ENCODE data around the gene SLC17A2.

The SLC17A2 gene

DNA sequence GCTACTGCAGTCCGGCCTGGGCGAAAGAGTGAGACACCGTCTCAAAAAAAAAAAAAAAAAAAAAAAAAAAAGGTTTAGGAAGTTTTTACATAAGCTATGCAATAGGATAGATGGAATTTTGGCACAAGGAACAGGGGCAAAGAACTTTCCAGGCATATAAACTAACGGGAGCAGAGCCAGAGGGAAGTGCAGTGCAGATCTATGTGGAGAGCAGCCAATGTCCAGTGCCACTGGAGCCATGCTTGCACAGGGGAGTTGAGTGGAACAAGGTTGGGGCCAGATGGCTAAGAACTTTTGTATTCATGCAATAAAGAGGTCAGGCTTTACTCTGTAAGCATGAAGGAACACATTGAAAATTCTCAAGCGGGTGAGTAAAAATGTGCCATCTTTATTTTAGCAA, 10.8 kb downstream of the SLC17A2 start:
- DNase-seq (ENCODE audit: low read depth): no peak

DNA sequence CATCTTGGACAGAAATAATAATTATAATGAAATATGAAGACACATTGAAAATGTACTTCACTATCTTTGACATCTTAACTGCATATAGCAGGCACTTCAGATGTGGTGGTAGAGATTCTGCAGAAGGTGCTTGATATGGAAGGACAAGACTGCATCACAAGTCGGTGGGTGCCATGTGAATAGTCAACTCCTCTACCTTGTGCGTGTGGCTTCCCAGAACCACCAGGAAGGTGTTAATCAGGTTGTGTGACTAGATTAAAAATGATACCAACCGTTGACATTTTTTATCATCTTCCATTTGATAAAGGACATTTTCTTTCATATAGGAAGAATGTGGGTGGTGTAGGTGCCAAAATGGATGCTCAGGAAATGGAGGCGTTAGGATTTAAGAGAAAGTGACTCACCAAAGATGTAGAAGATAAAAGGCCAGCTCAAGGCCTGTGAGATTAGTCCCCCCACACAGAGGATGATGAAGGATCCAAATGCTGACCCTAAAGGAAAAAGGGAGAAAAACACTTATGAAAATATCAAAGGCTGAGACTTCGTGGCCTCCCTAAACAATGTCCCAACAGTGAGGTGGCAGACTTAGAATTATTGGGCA, 12.3 kb downstream of the SLC17A2 start:
- DNase-seq (ENCODE audit: low read depth): no peak

DNA sequence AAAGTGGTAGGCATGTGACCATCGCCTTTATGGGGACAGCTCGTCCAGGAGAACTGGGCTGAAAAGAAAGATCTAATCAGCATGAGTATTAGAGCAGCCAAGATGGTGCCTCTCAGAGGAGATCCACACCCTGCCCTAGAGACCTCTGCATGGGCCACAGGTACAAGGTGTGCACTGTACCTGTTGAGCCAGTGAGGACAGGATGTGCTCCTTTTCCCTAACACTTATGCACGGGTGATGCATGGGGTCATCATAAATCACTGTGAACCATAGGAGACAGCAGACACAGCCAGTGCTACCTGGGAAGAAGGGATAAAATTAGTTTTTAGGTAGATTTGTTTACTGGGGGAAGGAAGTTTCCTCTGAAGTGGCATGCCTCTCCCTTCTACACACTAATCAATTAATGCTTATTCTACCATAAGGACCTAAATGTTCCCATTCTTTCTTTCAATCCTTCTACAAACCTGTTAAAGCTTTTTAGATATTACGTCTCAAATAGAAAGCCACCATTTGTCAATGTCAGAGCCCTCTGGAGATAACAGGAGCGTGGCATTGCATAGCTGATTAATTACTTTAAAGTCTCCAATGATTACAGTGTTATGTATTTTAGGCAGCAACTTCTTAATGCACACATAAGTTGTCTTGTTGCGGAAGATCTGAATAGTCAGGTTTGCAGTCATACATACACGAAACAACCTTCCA, 13.6 kb downstream of the SLC17A2 start:
- no peak for DNase-seq (ENCODE audit: low read depth)

DNA sequence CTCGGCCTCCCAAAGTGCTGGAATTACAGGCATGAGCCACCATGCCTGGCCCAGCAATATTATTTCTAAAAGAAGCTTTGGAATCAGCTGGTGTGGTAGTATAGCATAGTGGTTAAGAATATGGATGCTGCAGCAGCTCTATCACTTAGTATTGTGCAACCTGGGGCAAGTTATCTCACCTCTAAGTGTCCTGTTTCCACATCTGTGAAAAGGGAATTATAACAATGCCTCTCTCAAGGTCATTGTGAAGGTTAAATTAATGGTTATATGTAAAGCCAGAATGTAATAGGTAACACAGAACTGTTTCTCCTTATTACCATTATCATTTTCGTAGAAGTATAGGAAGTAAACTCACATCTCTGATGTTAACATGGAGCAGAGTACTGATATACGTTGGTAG, 14.2 kb downstream of the SLC17A2 start:
- DNase-seq (ENCODE audit: low read depth): no peak

DNA sequence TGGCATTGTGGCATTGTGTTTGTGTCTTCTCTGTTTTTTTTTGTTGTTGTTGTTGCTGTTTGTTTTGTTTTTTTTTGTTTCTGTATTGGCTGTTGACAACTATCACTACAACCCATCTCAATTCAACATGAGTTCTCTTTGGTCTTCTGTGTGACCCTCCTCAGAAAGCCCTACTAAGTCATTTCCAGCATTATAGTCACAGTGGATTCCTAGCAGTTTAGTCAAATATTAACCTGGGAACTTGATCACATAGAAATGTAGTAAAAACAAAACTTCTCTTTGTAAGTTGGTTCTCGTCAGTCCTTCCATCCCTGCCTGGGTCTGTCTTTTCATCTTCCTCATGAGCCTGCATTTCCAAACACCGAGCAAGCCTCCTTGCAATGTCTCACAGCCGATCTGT, 16.8 kb downstream of the SLC17A2 start:
- no peak for DNase-seq (ENCODE audit: low read depth)

DNA sequence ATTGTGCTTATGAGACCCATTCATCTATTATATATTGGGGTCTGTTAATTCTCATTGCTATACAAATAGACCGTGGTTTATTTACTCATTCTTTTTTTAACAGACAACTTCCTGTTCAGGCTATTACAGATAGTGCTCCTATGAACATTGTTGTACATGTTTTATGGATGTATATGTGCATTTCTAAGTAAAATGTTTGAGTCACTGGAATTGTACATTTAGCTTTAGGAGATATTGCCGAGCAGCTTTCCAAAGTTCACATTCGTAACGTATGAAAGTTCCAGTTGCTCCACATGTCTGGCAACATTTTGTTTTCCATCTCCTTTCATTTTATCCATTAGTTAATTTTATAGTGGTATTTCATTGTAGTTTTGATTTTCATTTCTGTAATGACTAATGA, 19.1 kb downstream of the SLC17A2 start:
- no peak for DNase-seq (ENCODE audit: low read depth)

DNA sequence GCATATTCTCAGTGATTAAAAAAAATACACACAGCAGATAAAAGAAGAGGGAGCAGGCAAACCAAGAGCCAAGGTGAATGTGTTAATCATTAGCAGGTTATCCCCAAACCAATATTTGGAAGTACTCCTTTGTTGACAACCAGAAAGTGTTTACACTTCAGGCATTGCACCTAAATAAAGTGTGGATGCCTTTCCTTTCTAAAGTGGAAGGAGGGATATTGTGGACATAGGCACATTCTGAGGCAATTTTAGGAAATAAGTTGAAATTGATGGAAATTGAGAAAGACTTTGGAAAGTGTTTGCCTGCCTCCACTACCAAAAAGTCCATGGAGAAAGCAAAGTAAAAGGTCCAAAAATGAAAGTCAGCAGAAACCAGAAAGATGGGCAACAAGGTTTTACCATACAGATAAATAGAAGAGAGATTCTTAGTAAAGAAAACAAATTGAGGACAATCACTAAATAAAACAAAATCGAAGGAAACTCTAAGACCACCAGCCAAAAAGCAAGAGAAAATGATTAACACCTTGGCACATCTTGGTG, 22.9 kb downstream of the SLC17A2 start:
- no peak for DNase-seq (ENCODE audit: low read depth)

DNA sequence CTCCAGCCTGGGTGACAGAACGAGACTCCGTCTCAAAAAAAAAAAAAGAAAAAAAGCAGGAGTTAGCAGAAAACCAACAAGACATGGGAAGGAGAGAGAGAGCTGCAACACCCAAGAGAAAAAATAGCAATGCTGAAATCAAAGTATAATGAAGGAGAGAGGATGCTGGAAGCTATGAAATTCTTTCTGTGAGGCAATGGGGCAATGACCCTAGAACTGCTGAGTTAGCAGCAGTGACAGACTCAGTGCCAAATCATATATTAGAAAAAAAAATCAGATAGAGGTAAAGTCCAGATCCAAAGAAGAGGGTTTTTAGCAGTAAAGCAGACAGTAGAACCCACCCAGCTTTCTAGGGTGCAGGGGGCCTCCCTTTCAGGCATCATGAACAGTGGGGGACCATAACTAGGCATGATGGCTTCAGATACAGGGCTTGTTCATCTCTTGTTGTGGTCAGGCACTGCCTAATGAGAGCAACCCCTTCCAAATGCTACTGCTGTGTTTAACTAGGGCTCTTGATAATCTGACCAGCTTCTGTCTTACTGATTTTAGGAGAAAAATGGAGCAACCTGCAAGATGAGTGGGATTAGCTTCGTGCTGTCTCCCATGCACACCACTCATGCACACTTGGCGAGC, 26.9 kb downstream of the SLC17A2 start:
- DNase-seq (ENCODE audit: low read depth): no peak

DNA sequence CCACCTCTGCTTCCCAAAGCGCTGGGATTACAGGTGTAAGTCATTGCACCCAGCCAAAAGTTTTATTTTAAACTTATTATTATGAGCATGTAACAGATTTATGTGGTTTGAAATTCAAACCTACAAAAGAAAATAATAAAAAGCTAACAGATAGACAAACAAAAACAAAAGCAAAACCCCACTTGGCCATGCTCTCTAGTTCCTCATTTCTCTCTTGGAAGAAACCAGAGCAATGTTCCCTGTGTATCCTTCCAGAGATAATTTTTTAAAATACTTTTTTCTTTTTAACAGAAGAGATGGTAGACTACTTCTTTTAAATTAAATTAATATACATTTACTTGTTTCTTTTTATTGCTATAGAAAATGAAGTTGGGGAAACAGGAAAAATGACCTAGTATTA, 28.4 kb downstream of the SLC17A2 start:
- no peak for DNase-seq (ENCODE audit: low read depth)

DNA sequence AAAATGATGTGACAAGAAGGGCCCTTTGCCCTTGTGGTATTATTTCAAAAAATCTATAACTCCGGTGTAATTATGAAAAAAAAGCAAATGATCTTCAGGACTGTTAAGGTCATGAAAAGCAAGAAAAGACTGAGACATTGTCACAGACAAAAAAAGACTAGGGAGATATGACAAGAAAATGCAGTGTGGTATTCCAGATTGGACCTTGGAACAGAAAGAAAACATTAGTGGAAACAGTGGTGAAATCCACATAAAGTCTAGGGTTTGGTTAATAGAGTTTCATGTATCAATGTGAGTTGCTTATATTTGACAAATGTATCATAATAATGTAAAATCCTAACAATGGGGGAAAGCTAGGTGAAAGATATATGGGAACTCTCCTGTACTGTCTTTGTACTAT, 29.6 kb downstream of the SLC17A2 start:
- DNase-seq (ENCODE audit: low read depth): no peak

DNA sequence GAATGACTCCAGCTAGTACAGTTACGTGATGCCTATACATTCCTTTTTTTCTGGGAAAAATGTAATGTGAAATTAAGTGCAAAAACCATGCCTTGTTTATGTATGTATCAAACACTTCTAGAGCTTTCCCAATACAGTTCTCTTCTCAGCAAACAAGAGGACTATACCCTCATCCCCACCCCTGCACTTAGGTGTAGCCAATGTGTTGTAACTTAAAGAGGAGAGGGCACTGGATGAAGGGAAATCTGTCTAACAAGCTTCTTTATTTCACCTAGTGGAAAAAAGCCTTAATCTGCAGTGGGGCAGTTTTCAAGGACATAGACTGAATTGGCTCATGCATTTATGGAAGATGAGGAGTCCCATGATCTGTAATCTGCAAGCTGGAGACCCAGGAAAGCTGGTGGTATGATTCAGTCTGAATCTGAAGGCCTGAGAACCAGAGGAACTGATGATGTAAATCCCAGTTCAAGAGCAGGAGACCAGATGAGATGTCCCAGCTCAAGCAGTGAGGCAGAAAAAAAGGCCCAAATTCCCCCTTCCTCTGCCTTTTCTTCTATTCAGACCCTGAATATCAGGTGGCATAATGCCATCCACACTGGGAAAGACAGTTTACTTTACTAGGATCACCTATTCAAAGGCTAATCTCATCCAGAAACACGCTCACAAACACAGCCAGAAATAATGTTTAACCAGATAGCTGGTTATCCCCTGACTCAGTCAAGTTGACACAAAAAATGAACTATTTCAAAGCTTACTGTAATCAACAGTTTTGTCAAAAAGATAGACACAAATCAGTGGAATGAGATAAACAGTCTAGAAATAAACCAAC, 30.7 kb downstream of the SLC17A2 start:
- DNase-seq (ENCODE audit: low read depth): peak; percentile 21

DNA sequence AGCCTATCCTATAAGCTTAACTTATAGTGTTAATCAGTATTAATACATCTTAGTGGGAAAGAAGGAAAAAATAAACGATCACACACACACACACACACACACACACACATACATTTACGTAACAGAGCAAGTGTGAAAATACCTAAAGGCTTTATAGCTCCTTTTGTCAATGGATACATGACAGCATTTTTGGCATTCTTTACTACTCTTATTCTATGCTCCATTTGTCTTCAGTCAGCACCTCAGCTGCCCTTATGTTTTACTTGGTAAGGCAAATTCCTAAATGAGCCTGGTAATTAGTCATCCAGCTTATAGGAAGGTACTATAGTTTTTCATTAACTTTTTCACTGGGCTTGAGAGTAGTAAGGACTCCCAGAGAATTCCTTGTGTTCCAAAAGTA, 31.4 kb downstream of the SLC17A2 start:
- DNase-seq (ENCODE audit: low read depth): no peak

DNA sequence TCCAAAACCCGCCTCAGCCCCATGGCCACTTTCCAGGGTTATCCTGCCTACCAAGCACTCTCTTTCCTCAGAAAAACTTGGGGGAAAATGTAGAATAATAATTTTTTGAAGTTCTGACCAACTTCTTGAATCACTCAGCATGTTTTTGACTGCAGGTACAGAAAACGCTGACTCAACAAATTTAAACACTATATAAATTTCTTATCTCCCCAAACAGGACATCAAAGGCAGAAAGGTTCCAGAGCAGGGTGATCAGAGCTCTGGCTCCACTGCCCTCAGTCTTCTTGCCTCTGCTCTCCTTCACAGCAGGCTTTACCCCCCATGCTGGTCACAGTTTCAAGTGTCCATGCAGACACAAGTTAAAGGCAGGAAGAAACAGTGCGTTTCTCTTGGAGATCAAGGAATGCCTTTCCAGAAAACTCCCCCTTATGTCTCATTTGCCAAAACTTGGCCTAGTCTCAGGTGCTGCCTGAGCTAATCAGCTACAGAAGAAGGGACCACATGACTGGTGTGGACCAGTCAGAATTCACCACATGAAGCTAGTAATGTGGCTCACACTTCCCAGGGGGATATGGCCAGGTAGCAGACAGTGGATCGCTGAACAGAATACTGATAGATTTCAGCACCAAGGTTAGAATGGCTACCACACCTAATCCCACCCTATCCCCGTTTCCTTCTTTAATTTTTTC, 32.1 kb downstream of the SLC17A2 start:
- DNase-seq (ENCODE audit: low read depth): no peak

DNA sequence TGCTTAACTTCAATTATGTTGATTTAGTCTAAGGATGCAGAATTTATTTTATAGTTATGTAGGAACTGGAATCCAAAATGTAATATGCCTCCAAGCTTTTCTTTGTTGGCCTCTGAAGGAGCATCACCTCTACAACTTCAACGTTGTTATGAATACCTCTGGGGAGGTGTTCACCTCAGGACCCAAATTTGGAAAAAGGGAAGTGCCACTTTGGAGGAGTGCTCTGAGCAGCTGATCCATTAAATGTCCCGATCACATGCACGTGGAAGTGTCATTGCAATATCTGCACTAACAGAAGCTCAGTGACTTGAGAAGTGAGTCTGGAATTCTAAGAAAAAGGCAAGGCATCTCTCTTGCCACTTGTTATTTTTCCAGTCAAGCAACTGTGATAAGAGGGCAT, 34.2 kb downstream of the SLC17A2 start:
- DNase-seq (ENCODE audit: low read depth): no peak

DNA sequence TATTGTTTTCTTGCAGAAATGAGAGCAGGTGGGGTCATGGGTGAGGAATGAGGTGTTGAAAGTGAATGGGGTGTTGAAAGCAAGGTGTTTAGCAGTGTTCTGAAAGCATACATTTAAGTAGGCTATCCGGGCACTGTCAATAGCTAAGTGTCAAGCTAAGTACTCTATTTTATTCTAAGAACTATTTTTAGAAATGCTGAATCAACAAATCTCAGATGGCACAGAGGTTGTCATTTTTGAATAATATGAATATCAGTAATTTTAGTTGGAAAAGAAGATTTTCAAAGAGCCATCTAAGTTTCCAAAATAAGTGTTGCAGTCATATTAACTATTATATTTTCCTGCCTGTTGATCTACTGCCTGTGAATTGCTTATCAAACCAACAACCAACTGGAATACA, 34.7 kb downstream of the SLC17A2 start:
- no peak for DNase-seq (ENCODE audit: low read depth)

DNA sequence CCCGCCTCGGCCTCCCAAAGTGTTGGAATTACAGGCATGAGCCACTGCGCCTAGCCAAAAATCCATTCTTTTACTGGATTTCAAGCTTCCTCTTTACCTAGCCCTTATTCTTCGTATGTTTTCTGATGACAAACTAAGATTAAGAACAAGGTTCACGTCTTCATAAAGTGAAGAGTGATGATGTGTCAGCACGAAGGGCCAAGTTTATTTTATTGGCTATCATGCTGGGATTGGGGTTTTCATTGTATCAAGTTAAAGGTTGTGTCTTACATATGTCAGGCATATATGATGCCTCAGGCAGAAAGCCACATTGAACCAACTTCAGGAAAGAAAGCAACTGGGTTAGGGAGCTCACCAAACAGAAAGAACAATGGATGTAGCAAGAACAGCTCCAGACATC, 36.7 kb downstream of the SLC17A2 start:
- no peak for DNase-seq (ENCODE audit: low read depth)

DNA sequence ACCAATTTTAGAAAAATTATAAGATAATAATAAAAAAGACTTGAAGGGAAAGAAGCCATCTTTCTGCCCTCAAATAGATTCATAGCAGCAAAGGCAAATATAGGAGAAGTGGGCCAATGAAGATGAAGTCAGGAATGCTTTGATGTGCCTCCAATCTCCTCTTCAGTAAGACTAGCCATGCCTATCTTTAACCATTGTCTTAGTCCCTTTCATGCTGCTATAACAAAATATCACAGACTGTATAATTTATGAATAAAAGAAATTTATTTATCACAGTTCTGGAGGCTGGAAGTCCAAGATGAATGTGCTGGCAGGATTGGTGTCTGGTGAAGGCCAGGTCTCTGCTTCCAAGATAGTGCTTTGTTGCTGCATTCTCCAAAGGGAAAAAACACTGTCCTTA, 37.6 kb downstream of the SLC17A2 start:
- no peak for DNase-seq (ENCODE audit: low read depth)

DNA sequence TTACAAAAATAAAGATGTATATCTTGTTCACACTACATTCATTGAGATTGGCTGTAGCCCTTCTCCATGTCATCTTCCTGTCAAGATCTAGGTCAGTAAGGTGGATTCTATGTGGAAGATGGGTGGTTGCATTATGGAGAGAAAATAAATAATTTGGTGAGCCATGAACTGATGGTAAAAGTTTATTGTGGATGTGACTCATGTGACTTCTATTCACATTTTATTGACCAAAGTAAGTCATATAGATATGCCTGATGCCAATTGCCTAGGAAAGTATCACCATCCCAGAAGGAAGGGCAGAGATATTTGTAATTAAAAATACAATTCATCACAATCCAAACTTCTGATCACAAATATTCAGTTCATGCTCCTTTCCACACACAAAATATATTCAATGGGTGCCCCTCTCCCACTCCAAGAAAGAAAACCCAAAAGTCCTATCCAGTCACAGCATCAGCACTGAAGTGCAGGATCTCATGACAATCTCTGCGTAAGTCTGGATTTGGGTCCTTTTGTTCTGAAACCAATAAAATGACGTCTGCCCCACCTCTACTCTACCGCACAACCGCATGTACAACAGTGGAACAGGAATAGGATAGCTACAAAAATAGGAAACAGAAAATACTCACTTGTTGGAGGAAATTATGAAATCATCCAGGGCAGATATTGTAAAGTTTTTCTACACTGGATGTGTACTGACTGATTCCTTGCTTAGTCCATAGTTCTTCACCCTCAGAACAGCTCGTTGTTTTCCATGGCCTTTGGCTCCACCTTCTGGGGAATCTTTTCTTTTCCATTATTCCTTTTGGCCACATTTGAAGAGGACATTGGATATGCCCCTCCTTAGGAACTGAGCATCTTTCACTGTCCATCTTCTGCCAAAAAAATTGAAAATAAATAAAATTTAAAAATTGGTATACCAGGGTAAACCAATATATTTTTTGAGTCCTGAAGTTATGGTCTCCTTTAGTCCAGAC, 40.3 kb downstream of the SLC17A2 start:
- DNase-seq (ENCODE audit: low read depth): peak; percentile 47

DNA sequence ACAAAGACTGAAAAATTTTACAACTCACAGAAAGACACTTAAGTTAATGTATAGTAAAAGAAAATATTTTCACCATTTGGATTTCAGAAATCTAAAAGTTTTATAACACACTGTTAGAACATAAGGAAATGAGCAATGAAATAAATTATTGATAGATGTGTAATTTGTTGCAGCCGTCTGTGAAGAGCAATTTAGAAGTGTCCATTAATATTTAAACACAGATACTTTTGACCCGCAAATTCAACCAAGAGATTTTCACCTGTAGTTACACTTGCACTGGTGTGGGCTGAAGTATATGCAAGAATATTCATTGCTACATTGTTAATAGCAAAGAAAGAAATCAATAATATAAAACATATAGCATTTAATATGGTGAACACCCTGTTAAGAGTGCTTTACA, 41.9 kb downstream of the SLC17A2 start:
- DNase-seq (ENCODE audit: low read depth): no peak

DNA sequence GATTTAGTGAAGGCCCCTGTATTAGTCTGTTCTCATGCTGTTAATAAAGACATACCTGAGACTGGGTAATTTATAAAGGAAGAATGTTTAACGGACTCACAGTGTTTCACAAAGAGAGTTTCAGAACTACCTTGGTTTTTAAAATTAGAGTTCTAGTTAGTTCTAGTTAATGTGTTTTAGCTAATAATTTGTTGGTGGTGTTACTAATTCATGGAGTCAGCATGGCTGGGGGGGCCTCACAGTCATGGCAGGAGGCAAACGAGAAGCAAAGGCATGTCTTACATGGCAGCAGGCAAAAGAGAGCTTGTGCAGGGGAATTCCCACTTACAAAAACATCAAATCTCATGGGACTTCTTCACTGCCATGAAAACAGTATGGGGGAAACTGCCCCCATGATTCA, 44.4 kb downstream of the SLC17A2 start:
- DNase-seq (ENCODE audit: low read depth): no peak

DNA sequence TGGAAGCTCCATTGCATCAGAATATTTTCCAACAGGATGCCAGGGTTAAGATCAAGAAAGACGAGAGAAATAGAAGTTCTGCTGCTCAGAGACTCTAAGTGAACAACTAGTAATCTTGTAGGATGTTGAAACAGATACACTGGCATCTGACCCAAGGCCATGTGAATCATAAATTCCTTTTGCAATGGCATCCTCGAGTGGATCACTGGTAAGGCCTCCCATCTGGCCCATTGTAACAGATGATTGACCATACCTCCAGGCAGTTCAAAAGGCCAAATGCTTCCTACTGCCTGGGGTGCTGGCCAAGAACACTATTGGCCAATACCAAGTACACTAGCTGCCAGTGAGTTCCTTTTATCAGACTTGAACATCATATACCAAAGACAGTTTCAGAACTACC, 46.5 kb downstream of the SLC17A2 start:
- DNase-seq (ENCODE audit: low read depth): peak; percentile 89

Data from iris pigment epithelial cell (primary cell).